Head of caudate nucleus (tissue), 42 donors: ENCODE data around the gene CRTC1.
A peak's percentile ranks its signal among the peaks of the same experiment; 100 is the strongest.

Experiments used
- DNase-seq, 42 donors: peaks; one replicate each; pipeline versions ENCODE4 v3.0.0 to v3.0.0-alpha.2; 2020 to 2021; ENCODE audit warnings: mixed read lengths in 7 of 42
- intact Hi-C: fragments of 100-400 bp; cut with DNase I; formaldehyde crosslinking; loops from one replicate; pipeline ENCODE4 v1.15.0; 2022

CRTC1 gene

GRCh38 chr19:18684642-18684993, 1.1 kb downstream of the CRTC1 start:
- intact Hi-C loops = no loop called here
- no peak for DNase-seq

- intact Hi-C loops = no loop called here
- no peak for DNase-seq
These were observed 2.2 kb downstream of the CRTC1 start for GRCh38 chr19:18685597-18686190.

GRCh38 chr19:18687740-18688465, 4.4 kb downstream of the CRTC1 start:
- no peak for DNase-seq
- intact Hi-C loops = no loop called here

- no peak for DNase-seq
- intact Hi-C loops = no loop called here
These were observed 12.5 kb downstream of the CRTC1 start for GRCh38 chr19:18696023-18696422.

- intact Hi-C loops = no loop called here
- no peak for DNase-seq
These were observed 14.2 kb downstream of the CRTC1 start for GRCh38 chr19:18697680-18698079.

GRCh38 chr19:18698321-18699167, 15.1 kb downstream of the CRTC1 start:
- intact Hi-C loops = no loop called here
- DNase-seq = no peak

GRCh38 chr19:18699403-18700054, 16.0 kb downstream of the CRTC1 start:
- intact Hi-C loops = no loop called here

GRCh38 chr19:18700501-18701249, 17.2 kb downstream of the CRTC1 start:
- intact Hi-C loops = no loop called here
- peak; percentile 35 to 81 (median 57) for DNase-seq

More at GRCh38 chr19:18699403-18700054, 16.0 kb downstream of the CRTC1 start:
- no peak for DNase-seq

- intact Hi-C loops = no loop called here
- DNase-seq = no peak
These were observed 17.7 kb downstream of the CRTC1 start for GRCh38 chr19:18701250-18701608.

GRCh38 chr19:18704054-18704453, 20.6 kb downstream of the CRTC1 start:
- intact Hi-C loops = no loop called here
- no peak for DNase-seq

GRCh38 chr19:18704971-18705370, 21.5 kb downstream of the CRTC1 start:
- intact Hi-C loops = no loop called here
- DNase-seq = no peak

- intact Hi-C loops = no loop called here
- no peak for DNase-seq
These were observed 25.2 kb downstream of the CRTC1 start for GRCh38 chr19:18708452-18709231.

- intact Hi-C loops = no loop called here
These were observed 26.1 kb downstream of the CRTC1 start for GRCh38 chr19:18709546-18709945.

GRCh38 chr19:18710186-18710585, 26.7 kb downstream of the CRTC1 start:
- DNase-seq = no peak
- intact Hi-C loops = no loop called here

More at GRCh38 chr19:18709546-18709945, 26.1 kb downstream of the CRTC1 start:
- no peak for DNase-seq

- DNase-seq = no peak
These were observed 27.7 kb downstream of the CRTC1 start for GRCh38 chr19:18710996-18711751.

GRCh38 chr19:18711893-18712292, 28.4 kb downstream of the CRTC1 start:
- intact Hi-C loops = no loop called here
- DNase-seq = no peak

More at GRCh38 chr19:18710996-18711751, 27.7 kb downstream of the CRTC1 start:
- intact Hi-C loops = no loop called here

- intact Hi-C loops = no loop called here
- DNase-seq = no peak
These were observed 29.5 kb downstream of the CRTC1 start for GRCh38 chr19:18712981-18713380.
